H1 (cell line): ENCODE results near the gene CACNA2D3. TPM values are rescaled to one million over a fixed set of nuclear protein-coding genes. Genes with fewer than 3 reads are reported as not detected.

ENCODE experiments used
- ATF2 ChIP-seq: IDR thresholded peaks from 2 replicates; pipeline ENCODE4 v1.6.1; 2012; ENCODE audit warnings: low read length, inconsistent platforms
- CBX8 ChIP-seq: fragments of 300-800, 300-1000 bp; sonication (generic); IDR thresholded peaks from 2 replicates; pipeline ENCODE4 v1.7.1; 2016; ENCODE audit warnings: low read depth, low read length, borderline replicate concordance
- CHD7 ChIP-seq: fragments of 300-600 bp; sonication (generic); IDR thresholded peaks from 2 replicates; pipeline ENCODE4 v1.7.1; 2012; ENCODE audit warnings: low read length, moderate library complexity, mild to moderate bottlenecking, inconsistent platforms; ENCODE audit not compliant: insufficient replicate concordance
- CTBP2 ChIP-seq: IDR thresholded peaks from 2 replicates; pipeline ENCODE4 v1.7.0; 2011; ENCODE audit warnings: borderline replicate concordance, mild to moderate bottlenecking, moderate library complexity, mixed read lengths, low read length; ENCODE audit not compliant: insufficient read depth, insufficient read length
- NANOG ChIP-seq: IDR thresholded peaks from 2 replicates; pipeline ENCODE4 v1.6.1; 2011; ENCODE audit warnings: low read length, low read depth, mild to moderate bottlenecking, inconsistent platforms; ENCODE audit not compliant: insufficient read depth, poor library complexity, severe bottlenecking
- SIN3A ChIP-seq, 2 experiments: IDR thresholded peaks in 1 of 2; conservative IDR thresholded peaks in 1 of 2; 2 replicates each; pipeline ENCODE4 v1.6.1; 2011 to 2012; ENCODE audit warnings: low read length in 2 of 2, improper control_type of control experiment in 1 of 2, low read depth in 1 of 2, mild to moderate bottlenecking in 1 of 2
- SUZ12 ChIP-seq: fragments of 200-600 bp; sonication (generic); IDR thresholded peaks from 2 replicates; pipeline ENCODE4 v1.6.1; 2012; ENCODE audit warnings: mild to moderate bottlenecking, inconsistent platforms, low read length, moderate library complexity, mixed read lengths
- TBP ChIP-seq: IDR thresholded peaks from 2 replicates; pipeline ENCODE4 v1.6.1; 2011; ENCODE audit warnings: low read depth, low read length, improper control_type of control experiment
- ZNF274 ChIP-seq: IDR thresholded peaks from 2 replicates; pipeline ENCODE4 v1.7.0; 2012; ENCODE audit warnings: low read length, borderline replicate concordance; ENCODE audit errors: extremely low read depth
- polyA plus RNA-seq, 7 experiments: library from polyadenylated mRNA; depleted of rRNA in 3 of 7; stranded (reverse) in 5 of 7; unstranded in 2 of 7; fragments of >200 nt in 5 of 7; fragments of 200-250 nt in 2 of 7; gene quantifications; 1 replicate in 5 of 7; 2 replicates in 1 of 7; 4 replicates in 1 of 7; pipeline versions ENCODE4 v1.2.1 to v1.2.3, GENCODE V29; 2011 to 2013; ENCODE audit warnings: missing spikeins in 2 of 7, mixed read lengths in 2 of 7
- total RNA-seq: library from RNA; stranded (reverse); fragmentation: NEBNext Ultra II Directional; extraction: Animal tissue kit (Norgen Biotek cat#: 25700); gene quantifications from 2 replicates; pipeline ENCODE4 v1.2.1, GENCODE V29; 2021

Gene CACNA2D3
- total and polyA plus RNA-seq, 2 of the 8 experiments (the other 6 are each of a cell fraction or from before 2014, with no cell fraction given) = 1.5 to 1.8 TPM

DNA sequence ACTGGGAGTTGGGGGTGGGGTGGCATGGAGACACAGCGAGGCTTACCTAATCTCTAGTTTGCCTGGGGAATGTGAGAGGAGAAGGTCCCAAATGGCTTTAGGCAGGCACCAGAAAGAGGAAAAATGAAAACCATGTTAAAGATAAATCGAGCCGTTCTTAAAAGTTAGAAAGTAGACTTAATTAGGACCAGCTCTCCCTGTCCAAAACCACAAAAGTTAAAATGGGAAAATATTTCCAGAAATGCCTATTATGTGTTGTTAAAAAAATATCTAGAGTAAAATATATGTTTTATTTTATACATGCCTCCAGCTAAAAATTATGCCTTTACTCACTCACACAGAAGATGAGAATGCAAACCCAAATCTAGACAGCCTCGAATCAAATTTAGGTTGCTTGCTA, 755.4 kb downstream of the CACNA2D3 start (continued):
- TF ChIP-seq CHD7 (no peak), SUZ12 (no peak), SIN3A (conservative IDR thresholded peaks at IDR 0.05 in 1 of 2, IDR thresholded peaks at IDR 0.05 in 1 of 2; ENCODE audit: low read depth in 1 of 2, low read length in 2 of 2) (no peak), TBP (no peak), ZNF274 (no peak), CBX8 (no peak), CTBP2 (no peak), NANOG (no peak), ATF2 (no peak)
